Effector CD8-positive, alpha-beta T cell (primary cell): ENCODE measurements around the gene SSH3.
A peak's percentile ranks its signal among the peaks of the same experiment; 100 is the strongest.

Experiments
- DNase-seq: peaks from one replicate; lab custom pipeline; 2025; lab: John Stamatoyannopoulos, UW

Gene SSH3

DNA sequence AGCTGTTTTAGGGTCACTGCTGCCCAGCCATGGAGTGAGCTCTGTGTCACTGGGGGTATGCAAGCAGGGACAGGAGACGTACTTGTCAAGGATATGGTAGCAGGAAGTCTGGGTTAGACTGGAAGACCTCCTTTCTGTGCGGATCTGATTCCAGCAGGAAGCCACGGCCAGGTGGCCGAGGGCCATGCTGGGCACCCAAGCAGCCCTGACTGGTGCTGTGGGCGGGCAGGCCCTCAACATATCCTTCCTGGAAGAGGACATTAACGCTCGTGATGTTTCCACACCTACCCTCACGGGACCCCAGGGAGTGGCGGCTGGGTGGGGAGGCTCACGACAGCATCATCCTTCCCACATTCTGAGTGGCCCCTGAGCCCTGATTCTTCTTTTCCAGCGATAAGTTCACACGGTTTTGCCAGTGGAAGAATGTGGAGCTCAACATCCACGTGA lies 23.0 kb upstream of the SSH3 start:
- DNase-seq: no peak

DNA sequence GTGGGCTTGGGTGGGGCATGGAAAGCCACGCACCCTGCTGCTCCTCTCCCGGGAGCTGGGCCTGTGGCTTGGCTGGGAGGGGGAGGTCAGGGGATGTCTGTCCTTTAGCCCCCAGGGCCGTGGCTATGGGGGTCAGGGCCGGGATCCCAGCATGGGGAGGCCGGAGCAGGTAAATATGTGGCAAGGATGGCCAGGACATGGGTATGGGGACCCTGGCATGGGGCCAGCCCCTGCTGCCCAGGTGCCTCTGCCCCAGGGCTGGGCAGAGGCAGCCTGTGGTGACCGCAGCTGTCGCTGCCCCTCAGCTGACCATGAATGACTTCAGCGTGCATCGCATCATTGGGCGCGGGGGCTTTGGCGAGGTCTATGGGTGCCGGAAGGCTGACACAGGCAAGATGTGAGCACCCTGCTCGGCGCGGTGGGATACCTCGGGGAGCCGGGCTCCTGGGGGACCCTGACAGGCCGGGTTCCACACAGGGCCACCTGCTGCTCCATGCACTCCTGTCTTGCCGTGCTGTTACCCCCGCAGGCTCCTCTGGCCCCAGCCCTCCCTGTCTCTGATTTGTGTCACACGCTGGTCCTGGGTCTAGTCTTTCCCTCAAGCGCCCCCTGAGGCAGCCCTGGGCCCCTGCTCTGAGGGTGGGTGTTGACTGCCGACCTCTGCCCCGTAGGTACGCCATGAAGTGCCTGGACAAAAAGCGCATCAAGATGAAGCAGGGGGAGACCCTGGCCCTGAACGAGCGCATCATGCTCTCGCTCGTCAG lies 22.4 kb upstream of the SSH3 start:
- DNase-seq: no peak

DNA sequence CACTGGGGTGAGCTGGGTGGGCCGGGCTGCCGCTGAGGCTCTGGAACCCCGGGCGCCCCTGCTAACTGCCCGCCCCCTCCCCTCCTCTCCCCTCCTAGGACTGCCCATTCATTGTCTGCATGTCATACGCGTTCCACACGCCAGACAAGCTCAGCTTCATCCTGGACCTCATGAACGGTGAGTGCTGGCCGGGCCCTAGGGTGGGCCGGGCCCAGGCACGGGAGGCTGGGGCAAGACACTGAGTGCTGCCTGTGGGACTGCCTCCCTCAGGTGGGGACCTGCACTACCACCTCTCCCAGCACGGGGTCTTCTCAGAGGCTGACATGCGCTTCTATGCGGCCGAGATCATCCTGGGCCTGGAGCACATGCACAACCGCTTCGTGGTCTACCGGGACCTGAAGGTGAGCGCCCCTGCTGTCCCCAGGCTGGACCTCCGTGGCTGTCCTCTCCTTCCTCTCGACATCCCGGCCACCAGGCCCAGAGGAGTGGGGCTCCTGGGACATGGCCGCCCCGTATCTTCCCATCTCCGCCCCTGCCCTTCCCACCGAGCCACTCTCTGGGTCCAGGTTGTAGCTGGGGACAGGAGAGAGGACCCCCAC lies 21.7 kb upstream of the SSH3 start:
- DNase-seq: no peak

- no peak for DNase-seq
Measured at GRCh38 chr11:67282155-67282875, 21.0 kb upstream of the SSH3 start.

GRCh38 chr11:67282876-67283371 lies 20.4 kb upstream of the SSH3 start:
- no peak for DNase-seq

DNA sequence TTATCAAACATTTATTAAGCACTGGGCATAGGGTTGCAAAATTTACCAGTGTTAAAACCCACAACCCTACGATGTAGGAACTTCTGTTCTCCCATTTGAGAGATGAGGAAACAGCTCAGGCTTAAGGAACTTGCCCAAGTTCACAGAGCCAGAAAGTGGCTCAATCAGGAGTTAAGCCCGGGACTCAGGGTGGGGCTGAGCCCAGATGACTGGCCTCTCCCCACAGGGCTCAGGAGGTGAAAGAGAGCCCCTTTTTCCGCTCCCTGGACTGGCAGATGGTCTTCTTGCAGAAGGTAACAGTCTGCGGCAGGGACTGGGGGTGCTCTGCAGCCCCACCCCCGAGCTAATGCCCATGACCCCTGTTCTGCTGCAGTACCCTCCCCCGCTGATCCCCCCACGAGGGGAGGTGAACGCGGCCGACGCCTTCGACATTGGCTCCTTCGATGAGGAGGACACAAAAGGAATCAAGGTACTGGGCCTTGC lies 19.8 kb upstream of the SSH3 start:
- no peak for DNase-seq

DNA sequence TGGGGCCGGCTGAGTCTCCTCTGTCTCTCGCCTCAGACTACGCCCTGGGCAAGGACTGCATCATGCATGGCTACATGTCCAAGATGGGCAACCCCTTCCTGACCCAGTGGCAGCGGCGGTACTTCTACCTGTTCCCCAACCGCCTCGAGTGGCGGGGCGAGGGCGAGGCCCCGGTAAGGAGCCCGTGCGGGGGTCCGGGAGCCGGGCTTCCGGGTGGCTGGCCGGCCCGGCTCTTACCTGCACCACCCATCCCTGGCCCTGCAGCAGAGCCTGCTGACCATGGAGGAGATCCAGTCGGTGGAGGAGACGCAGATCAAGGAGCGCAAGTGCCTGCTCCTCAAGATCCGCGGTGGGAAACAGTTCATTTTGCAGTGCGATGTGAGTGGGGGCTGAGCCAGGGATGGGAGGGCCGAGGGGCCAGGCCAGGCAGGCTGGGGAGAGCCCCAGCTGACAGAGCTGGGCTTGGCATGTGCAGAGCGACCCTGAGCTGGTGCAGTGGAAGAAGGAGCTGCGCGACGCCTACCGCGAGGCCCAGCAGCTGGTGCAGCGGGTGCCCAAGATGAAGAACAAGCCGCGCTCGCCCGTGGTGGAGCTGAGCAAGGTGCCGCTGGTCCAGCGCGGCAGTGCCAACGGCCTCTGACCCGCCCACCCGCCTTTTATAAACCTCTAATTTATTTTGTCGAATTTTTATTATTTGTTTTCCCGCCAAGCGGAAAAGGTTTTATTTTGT lies 18.4 kb upstream of the SSH3 start:
- no peak for DNase-seq

DNA sequence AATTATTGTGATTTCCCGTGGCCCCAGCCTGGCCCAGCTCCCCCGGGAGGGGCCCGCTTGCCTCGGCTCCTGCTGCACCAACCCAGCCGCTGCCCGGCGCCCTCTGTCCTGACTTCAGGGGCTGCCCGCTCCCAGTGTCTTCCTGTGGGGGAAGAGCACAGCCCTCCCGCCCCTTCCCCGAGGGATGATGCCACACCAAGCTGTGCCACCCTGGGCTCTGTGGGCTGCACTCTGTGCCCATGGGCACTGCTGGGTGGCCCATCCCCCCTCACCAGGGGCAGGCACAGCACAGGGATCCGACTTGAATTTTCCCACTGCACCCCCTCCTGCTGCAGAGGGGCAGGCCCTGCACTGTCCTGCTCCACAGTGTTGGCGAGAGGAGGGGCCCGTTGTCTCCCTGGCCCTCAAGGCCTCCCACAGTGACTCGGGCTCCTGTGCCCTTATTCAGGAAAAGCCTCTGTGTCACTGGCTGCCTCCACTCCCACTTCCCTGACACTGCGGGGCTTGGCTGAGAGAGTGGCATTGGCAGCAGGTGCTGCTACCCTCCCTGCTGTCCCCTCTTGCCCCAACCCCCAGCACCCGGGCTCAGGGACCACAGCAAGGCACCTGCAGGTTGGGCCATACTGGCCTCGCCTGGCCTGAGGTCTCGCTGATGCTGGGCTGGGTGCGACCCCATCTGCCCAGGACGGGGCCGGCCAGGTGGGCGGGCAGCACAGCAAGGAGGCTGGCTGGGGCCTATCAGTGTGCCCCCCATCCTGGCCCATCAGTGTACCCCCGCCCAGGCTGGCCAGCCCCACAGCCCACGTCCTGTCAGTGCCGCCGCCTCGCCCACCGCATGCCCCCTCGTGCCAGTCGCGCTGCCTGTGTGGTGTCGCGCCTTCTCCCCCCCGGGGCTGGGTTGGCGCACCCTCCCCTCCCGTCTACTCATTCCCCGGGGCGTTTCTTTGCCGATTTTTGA lies 17.5 kb upstream of the SSH3 start:
- DNase-seq: peak; percentile 26

DNA sequence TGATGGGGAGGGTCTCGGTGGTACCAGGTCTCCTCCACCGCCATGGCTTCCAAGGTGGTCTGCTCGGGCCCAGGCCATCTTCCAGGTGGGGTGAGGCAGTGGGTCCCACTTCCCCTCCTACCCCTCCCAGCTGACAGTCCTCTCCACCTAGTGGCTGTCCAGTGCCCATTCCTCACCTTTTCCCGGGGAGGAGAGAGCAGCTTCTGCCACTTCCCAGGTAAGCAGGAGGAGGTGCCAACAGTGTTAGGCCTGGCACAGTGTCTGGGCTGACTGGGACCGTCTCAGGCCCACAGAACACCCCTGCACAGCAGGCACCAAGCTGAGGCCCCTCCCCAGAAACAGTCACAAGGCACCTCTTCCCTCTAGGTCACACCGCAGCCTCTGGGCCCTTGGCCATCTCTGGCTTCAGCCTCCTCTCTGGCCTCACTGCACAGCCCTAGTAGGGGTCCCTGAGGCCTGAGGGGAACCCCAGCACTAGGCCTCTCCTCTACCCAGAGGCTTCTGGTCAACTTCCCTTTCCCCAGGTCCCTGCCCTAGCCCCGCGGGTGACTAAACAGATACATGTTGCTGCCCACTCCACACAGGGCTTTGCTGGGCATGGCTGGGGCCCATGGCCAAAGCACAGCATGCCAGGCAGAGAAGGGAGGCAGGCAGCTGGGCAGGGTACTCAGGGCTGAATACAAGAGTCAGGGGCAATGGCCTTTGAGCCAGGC lies 16.6 kb upstream of the SSH3 start:
- no peak for DNase-seq

DNA sequence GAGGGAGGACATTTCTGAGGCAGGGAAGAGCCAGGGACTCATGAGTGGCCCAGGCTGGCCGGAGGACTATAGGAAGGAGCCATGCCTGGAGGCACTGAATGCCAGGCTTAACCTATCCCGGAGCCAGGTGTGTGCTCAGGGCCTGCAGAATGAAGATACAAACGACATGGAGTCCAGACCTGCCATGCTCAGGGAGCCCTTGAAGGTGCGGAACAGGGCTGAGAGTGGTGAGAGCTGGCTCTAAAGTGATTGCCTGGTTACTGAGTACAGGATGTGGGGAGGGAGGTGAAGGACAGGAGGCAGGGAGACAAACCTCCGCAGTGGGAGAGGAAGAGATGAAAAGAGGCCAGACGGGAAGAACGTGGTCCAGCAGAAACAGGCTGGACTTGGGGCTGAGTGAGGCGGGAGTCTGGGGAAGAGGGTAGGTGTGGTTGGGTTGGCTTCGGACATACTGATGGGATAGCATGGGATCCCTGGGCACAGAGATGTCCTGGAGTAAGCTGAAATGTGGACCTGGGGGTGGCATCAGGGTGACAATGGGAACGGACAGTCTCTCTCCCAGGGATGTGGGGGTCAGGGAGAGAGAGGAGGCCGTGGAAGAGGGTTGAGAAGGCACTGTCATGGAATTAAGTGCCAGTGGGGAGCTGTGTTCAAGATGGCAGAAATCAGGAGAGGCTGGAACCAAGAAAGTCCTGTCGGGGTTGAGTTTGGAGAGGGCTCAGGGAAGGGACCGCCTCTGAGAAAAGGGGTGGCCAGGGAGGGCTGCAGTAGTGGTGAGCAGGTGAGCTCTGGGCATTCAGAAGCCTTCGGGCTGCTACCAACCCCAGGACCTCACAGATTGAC lies 15.8 kb upstream of the SSH3 start:
- DNase-seq: no peak

- no peak for DNase-seq
Measured at GRCh38 chr11:67288198-67288451, 15.2 kb upstream of the SSH3 start.

DNA sequence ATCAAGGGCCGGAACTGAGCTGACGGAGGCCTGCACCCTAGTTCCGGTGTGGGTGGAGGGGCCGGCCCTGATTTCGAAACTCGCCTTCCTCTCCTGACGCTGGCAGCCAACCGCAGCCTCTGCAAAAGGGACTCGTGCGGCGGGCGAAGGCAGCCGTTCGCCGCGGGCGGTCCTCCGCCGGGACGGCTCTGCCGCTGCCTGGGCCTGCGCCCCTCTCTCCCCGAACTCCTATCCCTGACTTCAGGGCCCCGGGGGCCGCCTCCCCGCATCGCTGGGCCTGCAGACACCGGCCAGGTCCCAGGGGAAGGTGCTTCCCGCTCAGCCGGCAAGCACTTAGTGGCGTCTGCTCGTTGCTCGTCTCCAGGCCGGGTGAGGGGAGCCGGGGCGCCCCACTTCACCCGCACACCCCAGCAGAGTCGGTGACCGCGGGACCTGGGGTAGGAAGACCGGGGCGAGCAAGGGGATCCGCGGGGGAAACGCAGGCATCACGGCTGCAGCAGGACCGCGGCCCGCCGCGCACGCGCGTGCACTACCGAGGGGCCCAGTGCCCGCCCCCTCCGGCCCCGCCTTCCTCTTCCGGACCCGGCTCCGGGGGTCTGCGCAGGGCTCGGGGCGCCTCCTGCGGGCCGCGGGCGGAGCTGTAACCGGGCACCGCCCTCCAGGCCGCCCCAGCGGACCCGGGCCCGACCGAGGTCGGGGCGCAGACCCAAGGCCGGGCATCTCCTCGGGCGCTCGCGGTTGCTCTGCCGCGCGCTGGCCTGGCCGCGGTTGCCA lies 14.7 kb upstream of the SSH3 start:
- DNase-seq: peak; percentile 80

DNA sequence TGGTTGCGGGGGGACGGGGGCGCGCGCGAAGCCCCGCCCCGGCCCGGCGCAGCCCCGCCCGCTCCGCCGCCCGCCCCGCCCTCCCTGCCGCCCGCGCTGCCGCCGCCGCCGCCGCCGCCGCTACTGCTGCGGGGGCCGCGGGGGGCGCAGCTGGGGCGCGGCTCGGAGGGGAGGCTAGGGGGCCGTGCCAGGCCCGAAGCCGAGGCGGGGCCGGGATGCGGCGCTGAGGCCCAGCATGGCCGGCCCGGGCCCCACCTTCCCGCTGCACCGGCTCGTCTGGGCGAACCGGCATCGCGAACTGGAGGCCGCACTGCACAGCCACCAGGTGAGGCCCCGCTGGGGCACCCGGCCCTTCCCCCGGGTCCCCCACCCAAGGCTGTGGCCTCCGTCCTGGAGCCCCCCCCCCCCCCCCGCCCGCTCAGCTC lies 14.1 kb upstream of the SSH3 start, which contains the start of gene ANKRD13D:
TSS of gene ANKRD13D (plus strand) at position 78 of the 425 bp plus-strand sequence. CDS start at position 236, 158 bp downstream.
- no peak for DNase-seq

GRCh38 chr11:67289651-67290479 lies 13.5 kb upstream of the SSH3 start:
- DNase-seq: no peak

DNA sequence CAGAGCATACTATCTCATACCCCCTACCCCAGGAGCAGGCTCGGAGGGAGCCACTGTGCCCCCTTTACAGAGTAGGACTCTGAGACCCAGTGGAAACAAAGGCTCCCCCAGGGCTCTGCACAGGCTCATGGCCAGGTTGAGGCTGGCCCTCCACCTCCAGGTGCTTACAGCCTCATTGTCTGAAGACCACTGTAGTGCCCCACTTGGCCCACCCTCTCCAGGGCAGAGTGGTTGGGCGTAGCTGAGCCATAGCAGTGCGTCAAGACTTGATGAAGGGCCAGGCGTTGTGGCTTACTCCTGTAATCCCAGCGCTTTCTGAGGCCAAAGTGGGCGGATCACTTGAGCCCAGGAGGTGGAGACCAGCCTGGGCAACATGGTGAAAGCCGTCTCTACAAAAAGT lies 12.5 kb upstream of the SSH3 start:
- DNase-seq: no peak

GRCh38 chr11:67291481-67292381 lies 11.6 kb upstream of the SSH3 start:
- DNase-seq: no peak

DNA sequence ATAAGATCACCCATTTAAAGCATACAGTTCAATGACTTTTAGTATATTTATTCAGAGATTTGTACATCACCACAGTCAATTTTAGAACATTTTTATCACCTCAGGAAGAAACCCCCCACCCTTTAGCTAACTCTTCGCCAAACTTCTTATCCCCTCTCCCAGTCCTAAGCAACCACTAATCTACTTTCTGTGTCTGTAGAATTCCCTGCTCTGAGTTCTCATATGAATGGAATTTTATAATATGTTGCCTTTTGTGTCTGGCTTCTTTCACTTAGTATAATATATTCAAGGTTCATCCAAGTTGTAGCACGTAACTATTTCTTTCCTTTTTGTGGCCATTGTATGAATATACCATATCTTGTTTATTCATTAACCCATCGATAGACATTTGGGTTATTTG lies 10.7 kb upstream of the SSH3 start:
- DNase-seq: no peak
